A549 treated with CORT108297 at 1 μM for 4 hours (cell line): Measurements from ENCODE around the gene COL4A4. TPM values are rescaled to one million over a fixed set of nuclear protein-coding genes. Genes with fewer than 3 reads are reported as not detected.

Experiments used
- total RNA-seq: library from RNA; stranded (reverse); fragments of 200-300 nt; extraction: Qiagen RNA extraction; gene quantifications from 5 replicates; pipeline ENCODE4 v1.2.3, GENCODE V29; 2022

COL4A4 gene
- 1.2 to 2.7 TPM (median 1.7 TPM) in 5 replicates for total RNA-seq

GRCh38 chr2:227163998-227164762 is at the start of gene COL4A4, which contains the start of gene COL4A3:
COL4A4 (minus strand) TSS chr2:227164205; CDS start chr2:227147483, 16,722 bp downstream.
COL4A3 (plus strand) TSS chr2:227164624; CDS start chr2:227164727, 103 bp downstream.

Other genes with a start within 250 kb of the COL4A4 start
- 0.43 to 1.2 TPM (median 0.69 TPM) in 5 replicates for gene COL4A3, start 419 bp upstream of the COL4A4 start, total RNA-seq
- 105 to 117 TPM (median 108 TPM) in 5 replicates for gene MFF, start 161.0 kb upstream of the COL4A4 start, total RNA-seq
- gene TM4SF20, start 215.1 kb upstream of the COL4A4 start, total RNA-seq: 6.6 to 9.7 TPM (median 9.5 TPM) in 5 replicates
- gene SCYGR1, start 223.7 kb upstream of the COL4A4 start, total RNA-seq: not detected in 5 replicates